CD4-positive, alpha-beta T cell treated with Interleukin-4 for 1 hour (primary cell): ENCODE measurements around the gene TSPAN18.

Source experiments
- DNase-seq, 2 donors: peaks; one replicate each; pipeline ENCODE4 v3.0.0-alpha.2; 2020 to 2022

Gene TSPAN18

DNA sequence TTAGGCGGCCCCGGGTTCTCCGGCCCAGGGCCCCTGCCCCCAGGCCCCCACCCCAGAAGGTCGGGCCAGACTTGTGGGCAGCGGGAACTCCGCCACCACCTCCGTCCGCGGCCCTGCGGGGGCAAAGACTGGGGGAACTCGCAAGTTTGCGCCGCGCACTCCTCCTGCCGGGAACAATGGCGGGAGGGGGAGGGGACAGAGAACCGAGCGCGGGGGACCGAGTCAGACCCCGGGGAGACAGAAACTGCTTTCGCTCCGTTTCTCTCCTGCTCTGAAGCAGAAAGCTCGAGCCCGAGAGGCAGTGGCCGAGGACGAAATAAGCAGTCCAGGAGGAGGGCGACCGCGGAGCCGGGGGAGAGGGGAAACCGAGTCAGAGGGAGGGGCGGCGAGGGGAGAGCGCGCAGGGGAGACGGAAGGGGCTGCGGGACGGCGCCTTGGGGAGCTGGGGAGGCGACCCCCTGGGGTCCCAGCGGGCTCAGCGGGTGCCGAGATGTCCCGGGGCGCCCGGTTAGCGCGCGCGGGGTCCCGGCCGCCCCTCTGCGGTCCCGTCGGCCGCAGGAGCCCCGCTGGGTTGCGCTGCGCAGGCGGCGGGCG is 223.4 kb downstream of the TSPAN18 start:
- DNase-seq: no peak

DNA sequence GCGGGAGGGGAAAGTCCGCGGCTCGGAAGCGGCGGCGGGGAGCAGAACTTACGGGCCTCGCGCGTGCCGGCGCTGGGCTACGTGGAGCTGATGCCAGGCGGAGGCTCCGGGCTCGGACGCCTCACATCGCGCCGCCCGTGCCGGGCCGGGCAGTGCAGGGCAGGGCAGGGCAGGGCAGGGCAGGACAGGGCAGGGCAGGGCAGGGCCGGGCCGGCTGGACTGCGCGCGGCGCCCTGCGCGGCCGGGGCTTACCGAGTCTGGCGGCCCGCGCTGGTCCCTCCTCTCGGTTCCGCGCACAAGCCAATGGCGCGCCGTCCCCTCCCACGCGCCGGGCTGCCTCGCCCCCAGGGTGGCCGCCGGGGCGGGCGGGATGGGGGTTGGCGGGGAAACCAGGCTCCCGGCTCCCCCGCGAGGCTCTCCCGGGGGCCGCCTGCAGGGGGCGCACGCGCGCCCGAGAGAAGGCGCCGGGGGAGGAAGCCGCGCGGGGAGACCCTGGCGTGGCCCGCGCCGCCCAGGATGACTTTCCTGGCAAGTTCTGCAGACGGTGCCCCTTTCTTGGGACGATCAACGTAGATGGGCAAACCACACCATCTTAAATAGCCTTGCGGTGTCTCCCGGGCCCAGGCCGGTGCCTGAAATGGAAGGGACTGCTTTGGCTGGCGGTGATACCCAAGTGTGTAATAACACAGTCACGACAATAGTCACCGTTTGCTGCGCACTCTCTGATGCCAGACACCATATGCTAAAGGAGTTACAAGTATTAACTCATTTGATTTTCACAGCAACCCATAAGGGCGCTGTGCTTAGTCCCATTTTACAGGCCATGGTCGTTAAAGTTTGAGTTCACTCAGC is 224.1 kb downstream of the TSPAN18 start, which contains the start of gene TP53I11:
TSS of gene TP53I11 (minus strand) at position 259 of the 852 bp plus-strand sequence. CDS start 12,548 bp downstream, outside the sequence.
- DNase-seq: peak; percentile 68 to 73

DNA sequence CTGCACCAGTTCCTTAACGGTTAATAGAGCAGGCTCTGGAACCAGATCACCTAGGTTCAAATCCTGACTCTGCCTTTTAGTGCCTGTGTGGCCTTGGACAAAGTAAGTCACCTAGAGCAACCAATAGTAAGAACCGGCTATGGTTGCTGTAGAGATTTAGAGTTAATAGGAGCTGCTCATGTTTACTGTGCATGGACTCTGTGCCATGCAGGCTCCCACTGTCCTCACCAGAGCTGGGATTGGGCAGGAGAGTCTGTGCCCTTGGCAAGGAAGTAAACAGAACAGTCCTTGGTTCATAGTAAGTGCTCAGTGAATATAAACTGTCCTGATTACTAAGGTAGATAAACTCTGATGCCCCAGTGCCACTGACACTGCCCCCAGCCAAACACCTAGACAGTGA is 225.3 kb downstream of the TSPAN18 start:
- DNase-seq: no peak

DNA sequence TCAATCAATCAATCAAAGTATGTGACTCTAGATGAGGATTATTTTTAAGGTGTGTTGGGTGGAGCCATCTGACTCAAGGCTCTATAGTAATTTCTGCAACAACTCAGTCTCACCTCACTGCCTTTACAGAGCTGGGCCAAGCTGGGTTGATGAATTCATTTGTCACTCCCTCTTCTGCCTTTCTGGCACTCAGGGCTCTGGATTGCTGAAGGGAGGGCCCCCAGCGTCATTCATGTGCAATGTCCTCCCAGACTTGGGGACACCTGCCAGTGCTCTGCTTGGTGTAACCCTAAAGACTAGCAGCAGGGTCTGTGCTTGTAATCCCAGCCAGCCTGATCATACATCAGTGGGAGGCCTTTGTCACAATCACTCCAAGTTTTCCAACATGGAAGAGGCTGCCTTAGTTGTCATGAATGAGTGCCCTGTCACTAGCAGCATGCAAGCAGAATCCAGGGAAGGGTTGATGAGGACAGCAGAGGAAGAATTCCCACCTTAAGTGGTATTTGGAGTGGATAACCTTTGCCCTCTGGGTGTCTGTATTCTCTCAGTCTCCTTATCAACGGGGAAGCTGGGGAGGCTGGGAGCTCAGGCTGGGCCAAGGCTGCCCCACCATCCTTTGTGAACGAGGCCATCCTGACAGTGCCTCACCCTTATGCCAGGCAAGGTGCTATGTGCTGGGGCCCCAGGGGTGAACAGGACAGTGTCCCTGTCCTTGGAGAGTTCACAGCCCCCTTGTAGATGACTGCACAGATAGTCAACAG is 225.9 kb downstream of the TSPAN18 start:
- DNase-seq: no peak

DNA sequence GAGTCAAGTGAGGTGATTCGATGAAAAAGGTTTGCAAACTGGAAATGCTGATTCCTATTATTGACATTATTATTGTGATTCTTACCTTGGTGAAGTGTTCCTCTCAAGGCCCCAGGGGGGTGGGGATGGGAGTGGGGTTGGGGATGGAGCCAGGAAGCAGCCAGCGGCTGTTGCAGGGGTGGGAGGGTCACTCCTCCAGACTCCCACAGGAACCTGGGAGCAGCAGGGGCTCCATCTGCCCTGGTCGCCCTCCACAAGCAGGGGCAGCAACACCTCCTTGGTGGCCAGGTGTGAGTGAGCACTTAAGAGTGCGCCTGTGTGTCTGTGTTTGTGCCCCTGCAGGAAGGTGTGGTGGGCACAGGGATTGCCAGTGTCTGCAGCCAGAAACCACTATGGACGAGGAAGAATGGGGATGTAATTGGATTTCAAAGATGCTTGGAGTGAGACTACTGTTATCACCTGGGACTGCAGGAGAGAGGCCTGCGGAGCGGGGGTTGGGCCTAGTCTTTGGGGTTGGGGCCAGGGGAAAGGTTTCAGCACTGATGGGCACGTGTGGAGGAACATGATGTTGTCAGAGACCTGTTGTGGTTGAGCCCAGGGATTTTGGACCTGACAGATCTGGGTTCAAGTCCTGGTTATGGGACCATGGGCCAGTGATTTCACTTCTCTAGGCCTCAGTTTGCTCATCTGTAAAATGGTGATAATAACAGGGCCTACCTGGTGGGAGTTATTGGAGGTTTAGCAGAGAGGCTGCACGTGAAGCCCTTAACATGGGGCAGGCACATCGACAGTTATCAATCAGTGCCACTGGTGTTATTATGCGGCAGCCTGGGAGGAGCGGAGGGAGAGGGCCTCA is 227.5 kb downstream of the TSPAN18 start:
- no peak for DNase-seq

DNA sequence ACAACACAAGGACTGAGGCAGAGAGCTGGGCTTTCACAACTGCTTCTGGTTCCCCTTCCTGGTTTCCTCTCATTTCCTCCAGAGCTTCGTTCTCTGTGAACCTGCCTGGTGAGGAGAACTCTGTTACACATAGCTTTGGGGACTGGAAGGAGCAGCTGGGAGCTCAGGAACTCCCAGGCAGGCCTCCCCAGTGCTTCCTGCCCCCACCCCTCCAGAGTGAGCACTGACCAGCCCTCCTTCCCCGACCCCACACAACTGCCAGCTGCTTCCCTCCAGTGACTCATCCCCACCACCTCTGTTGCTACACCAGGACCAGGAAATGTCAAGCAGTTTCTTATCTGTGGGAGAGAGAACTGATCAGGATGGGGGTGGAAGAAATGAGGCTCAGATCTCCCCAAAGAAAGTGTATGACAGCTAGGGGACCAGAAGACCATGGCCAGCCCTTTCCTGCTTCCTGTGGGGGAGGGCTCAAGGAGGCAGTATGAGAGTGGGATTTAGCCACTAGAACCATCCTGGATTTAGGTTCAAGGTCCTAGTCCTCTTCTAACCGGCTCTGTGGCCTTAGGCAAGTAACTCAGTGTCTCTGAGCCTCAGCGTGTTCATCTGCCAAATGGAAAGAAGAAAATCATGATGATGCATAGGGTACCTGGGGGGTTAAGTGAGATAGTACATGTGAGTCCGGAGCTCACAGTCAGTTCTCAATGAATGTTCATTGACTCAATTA is 228.4 kb downstream of the TSPAN18 start:
- DNase-seq: peak in 1 of 2 donors; percentile 57

DNA sequence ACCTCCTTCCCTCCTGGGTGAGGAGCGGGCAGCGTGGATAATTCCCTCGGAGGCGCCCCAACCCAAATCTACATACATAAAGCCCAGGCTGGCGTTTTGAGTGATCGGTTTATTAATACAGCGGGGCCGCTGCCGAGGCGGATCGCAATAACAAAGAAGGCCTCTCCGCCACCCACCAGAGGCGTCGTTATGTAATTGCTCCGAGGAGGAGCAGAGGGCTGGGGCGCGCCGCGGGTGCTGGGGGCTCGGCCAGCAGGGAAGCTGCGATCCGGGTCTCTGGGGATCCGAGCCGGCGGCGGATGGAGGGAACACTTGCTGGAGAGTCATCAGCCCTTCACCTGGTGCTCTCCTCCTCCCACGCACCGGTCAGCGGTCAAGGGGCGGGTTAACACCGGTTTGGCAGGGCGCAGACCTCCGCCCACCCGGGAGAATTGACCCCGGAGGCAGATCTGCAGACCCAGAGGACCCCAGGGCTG is 230.3 kb downstream of the TSPAN18 start:
- no peak for DNase-seq

DNA sequence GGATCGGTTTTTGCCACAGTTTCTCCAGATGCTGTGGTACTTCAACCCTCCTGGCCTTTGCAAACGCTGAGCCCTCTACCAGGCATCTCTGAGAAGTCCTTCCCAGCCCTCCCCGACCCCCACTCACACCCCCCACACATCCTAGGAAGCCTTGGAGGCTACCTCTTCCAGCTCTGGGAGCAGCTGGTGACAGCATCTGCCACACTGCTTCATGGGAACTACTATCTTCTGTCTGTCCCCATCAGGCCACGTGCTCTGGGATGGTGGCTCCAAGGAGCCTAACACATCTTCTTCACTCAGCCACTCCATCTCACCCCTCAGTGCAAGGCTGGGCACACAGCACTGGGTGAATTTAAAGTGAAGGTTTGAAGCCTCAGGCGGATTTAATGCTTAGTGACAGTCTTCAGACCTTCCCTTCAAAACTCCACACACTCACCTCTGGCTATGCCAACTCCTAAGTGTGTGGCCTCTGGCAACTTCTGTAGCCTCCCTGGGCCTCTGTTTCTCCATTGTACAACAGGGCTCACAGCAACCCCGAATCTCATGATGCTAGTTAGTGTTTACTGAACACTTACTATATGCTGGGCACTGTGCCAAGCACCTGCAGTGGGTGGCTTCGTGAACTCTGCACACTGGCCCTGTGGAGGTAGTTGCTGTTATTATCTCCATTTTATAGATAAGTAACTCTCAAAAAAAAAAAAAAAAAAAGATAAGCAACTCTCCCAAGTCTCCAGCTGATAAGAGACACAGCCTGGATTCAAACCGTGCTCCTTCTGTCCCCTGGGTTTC is 231.2 kb downstream of the TSPAN18 start:
- no peak for DNase-seq

DNA sequence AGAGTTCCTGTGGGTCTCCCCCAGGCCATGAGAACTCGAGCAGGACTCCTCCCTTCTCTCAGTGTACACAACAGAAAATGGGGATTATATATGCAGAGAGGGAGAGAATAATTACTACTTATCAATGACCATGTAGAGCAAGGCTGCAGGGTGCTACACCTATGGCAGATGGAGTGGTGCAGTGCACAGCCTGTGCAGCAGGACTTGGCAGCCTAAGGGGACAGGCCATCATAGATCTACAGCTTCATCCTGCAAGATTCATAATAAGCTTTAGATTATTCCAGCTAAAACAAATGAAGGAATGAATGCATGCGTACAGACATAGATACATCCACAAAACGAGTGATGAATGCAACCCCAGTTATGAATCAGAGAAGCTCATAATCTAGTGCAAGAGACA is 232.3 kb downstream of the TSPAN18 start:
- DNase-seq: no peak

DNA sequence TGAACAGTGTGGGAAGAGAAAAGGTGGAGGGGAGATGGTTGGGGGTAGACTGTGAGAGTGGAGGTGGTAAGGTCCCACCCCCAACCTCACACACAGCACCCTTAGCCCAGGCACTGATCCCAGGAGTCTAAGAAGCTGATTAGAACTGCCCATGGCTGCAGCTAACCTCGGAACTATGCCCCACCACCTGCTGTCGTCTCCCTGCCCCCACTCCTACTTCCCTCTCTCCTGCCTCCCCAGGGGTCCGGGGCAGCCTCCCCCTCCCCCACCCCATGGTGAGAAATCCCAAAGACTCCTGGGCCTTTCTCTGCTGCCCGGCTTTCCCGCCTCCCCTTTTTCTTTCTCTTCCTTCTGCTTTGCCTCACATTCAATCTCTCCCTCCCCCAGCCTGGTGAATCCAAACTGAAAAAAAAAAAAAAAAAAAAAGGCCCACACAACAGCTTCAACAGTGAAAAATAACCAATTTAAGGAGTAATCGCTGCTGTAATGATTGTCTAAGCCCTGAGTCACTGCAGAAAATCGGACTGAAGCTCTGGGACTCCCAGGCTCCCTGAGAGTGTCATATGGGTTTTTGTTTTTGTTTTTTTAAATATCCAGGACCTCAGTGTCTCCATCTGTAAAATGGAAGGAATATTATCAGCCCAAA is 233.6 kb downstream of the TSPAN18 start:
- DNase-seq: no peak

DNA sequence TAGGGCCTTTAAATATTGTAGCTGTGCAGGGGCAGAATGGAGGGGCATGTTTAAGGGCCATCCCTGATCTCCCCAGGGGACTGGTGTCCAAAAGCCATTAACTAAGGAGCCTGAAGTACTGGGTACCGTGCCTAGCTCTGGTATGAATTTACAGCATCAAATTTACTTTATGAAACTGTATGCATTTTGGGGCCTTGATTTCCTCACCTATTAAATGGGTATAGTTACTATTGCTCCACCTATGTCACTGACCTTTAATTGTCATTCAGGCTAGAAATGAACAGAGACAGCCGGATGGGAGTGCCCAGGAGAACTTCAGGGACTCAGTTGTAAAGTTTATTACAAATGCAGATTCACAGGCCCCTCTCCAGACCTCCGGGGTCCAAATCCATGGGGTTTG is 235.7 kb downstream of the TSPAN18 start:
- DNase-seq: no peak

DNA sequence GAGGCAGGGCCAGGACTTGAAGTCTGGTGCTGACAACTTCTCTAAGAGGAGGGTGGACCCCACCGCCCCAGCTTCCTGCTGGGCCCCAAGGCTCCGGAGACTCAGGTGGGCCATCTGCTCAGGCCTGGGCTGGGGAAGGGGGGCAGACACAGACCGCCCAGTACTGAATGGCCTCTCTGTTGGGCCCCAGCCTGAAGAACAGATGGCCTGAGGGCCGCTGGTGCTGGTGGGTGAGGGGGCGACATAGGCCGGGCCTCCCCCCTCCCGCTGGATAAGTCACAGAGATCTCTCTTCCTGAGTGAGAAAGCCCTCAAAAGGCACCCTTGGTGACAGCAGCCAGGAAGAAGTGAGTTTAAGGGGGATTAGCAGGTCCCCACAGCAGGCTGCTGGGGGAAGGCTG is 236.4 kb downstream of the TSPAN18 start:
- no peak for DNase-seq

DNA sequence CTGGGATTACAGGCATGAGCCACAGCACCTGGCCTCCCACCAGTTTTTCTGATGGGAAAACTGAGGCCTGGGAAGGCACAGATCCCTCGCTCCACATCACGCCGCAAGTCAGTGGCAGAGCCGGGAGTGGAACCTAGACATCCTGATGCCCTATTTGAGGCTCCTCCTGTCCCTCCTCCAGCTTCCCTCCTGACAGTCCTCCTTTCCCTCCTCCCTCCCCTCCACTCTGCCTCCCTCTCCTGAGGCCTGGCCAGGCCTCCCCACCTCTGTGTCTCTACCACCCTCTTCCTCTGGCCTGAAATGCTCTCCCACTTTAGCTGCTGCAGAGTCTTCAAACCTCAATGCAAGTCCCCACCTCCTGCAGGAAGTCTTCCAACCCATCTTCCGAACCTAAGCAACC is 237.2 kb downstream of the TSPAN18 start:
- no peak for DNase-seq

DNA sequence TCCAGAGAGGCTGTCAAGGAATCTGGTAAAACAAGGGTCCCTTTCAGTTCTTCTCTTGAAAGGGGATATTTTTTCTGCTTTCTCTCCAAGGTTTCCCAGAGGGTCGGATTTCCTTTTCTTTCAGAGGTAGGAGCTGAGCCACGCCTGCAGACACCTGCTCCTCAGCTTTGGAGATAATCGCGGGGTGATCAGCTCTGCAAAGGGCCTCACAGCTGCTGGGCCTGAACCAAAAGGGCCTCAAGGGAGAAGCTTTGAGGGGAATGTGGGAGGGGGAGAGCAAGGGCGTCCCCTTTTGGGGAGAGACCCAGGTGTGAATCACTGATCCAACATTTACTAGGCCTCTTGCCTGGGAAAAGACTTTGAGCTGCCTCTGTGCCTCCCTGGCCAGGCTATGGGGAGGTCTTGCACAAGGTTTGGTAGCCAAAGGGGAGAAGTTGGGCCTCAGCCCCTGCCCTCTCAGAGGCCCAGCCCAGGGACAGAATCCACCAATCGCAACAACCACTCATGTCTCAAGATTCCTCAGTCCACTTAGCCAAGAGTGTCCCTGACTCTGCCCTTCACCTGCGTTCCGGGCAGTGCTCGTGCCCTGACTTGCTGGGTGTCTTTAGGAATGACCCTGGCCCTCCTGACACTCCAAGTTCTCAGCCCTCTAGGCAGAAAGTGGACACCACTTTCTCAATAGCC is 237.9 kb downstream of the TSPAN18 start:
- DNase-seq: no peak

DNA sequence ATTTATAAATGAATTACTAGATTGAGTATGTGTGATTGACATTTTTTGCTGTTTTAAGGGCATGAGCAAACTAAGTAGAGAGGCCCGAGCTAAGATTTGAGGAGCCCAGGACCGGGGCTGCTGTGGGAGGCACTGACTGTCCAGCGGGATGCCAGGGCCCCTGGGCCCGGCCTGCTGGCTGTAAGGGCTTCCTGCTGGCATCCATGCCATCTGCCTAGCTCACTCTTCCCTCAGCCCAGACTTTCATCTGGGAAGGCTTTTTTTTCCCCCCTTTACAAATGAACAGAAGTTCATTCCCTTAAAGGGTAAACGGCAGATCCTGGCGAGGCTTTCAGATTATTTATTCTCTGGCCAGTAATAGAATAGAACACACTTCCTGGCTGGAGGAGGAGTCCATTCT is 239.9 kb downstream of the TSPAN18 start:
- DNase-seq: no peak

DNA sequence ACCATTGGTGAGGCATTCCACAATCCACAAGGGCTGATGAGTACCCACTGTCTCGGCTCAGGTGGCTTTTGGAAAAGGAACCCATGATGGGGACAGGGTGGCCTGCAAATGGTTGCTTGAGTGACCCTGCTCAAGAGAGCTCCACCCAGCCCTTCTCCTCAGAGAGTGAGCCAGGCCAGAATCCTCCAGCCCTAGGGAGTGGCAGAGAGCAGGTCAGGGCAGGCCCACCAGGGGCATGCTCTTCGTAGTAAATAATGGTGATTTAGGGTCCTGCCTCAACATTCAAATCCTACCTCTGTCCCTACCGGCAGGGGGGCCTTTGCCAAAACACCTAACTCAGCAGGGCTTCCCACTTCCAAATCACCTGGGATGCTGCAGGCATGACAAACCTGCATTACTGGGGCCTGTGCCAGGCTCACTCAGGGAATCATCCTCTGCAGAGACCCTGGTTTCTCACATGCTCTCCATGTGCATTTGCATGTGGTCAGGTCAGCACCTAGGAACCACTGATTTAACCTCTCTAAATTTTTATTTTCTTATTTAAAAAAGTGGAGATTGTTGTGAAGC is 241.3 kb downstream of the TSPAN18 start:
- no peak for DNase-seq

DNA sequence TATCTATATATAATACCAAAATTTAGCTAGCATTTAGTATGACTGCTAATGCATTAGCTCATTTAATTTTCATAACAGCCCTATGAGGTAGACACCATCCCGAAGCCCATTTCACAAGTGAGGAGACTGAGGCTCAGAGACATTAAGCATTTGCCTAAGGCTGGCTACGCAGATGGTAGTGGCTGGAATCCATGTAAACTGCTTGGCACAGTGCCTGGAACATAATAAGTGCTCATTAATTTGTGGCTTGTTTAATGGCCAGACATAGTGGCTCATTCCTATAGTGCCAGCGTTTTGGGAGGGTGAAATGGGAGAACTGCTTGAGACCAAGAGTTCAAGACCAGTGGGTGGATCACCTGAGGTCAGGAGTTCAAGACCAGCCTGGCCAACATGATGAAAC is 241.7 kb downstream of the TSPAN18 start:
- no peak for DNase-seq

DNA sequence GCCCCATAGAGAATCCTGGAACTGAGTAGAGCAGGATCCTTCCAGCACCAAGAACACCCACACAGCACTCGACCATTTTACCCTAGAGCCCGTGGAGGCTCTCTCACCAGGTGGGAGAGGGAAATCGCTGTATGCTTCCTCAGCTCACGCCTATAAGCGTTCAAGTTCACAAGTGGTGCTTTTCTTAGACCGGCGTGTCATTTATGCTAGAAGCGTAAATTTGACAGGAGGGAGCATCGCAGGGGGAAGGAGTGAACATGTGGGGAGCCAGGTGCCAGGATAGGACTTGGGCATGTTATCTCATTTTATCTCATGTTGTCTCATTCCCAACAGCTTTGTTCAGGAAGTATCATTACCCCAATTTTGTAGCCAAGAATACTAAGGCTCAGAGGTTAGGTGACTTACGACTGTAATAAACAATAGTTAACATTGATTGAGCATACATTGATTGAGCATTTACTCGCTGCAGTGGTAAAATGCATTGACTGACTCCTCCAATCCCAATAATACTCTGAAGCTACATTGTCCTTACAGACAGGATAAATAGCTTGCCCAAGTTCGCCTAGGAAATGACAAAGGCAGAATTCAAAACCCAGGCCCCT is 243.0 kb downstream of the TSPAN18 start:
- no peak for DNase-seq

DNA sequence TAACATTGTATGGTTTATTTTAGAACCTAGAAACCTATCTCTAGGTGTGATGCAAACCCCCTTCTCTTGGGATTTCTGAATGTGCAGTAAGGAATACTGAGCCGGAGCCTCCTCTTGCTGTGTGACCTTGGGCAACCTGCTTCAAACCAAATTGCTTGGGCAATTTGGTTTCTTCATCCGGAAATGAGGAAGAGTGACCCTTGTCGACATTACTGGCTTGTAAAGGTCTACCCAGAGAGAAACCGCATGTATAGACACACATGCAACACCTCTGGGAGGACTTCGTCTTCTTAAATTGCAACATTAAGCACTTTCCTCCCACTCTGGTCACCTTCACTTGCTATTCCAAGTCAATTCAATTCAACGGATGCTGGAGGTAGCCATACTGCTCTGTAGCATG is 243.5 kb downstream of the TSPAN18 start:
- no peak for DNase-seq
